OCI-LY1 (cell line): ENCODE results near the gene NRP1.

Source experiments
- EZH2 ChIP-seq: fragments of 200-600 bp; sonication (generic), shearing (Covaris generic); IDR thresholded peaks from 2 replicates; pipeline ENCODE4 v1.8.0; 2017; ENCODE audit warnings: borderline replicate concordance, mixed run types, mild to moderate bottlenecking, antibody characterized with exemption, low read length, moderate library complexity, mixed read lengths
- TF ChIP-seq, protein P1 (sequence below): fragments of 200-600 bp; sonication (generic), shearing (Covaris generic); IDR thresholded peaks from 2 replicates; pipeline ENCODE4 v1.5.1; 2017; ENCODE audit warnings: mild to moderate bottlenecking, antibody characterized with exemption, low read length, moderate library complexity, mixed read lengths

DNA sequence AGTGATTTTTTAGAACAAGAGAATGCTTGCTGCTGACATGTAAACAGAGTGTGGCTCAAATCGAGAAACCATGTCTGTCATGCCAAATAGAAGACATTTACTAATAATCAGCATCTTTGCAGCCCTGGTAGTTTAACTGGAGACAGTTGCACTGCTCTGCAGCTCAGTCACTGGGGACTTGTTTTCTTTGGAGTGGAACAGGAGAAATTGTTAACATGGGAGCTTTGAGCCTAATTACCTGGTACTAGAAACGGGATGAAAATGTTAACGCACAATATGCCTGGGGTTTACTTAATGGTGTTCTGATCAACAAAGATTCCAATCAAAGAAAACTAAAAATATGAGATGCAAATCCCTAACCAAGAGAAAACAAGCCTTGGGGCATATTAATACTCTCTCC lies 153.5 kb downstream of the NRP1 start:
- TF ChIP-seq, protein P1, sequence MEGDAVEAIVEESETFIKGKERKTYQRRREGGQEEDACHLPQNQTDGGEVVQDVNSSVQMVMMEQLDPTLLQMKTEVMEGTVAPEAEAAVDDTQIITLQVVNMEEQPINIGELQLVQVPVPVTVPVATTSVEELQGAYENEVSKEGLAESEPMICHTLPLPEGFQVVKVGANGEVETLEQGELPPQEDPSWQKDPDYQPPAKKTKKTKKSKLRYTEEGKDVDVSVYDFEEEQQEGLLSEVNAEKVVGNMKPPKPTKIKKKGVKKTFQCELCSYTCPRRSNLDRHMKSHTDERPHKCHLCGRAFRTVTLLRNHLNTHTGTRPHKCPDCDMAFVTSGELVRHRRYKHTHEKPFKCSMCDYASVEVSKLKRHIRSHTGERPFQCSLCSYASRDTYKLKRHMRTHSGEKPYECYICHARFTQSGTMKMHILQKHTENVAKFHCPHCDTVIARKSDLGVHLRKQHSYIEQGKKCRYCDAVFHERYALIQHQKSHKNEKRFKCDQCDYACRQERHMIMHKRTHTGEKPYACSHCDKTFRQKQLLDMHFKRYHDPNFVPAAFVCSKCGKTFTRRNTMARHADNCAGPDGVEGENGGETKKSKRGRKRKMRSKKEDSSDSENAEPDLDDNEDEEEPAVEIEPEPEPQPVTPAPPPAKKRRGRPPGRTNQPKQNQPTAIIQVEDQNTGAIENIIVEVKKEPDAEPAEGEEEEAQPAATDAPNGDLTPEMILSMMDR = no peak
- no peak for TF ChIP-seq EZH2
